Measurements from ENCODE around the gene IL4.

DNA sequence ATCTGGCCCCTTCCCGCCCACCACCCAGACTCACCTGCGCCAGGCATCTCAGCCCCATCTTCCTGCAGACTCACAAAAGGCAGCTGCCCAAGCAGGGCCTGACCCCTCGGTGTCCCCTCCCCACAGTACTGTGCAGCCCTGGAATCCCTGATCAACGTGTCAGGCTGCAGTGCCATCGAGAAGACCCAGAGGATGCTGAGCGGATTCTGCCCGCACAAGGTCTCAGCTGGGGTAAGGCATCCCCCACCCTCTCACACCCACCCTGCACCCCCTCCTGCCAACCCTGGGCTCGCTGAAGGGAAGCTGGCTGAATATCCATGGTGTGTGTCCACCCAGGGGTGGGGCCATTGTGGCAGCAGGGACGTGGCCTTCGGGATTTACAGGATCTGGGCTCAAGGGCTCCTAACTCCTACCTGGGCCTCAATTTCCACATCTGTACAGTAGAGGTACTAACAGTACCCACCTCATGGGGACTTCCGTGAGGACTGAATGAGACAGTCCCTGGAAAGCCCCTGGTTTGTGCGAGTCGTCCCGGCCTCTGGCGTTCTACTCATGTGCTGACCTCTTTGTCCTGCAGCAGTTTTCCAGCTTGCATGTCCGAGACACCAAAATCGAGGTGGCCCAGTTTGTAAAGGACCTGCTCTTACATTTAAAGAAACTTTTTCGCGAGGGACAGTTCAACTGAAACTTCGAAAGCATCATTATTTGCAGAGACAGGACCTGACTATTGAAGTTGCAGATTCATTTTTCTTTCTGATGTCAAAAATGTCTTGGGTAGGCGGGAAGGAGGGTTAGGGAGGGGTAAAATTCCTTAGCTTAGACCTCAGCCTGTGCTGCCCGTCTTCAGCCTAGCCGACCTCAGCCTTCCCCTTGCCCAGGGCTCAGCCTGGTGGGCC lies 13.9 kb upstream of the IL4 start:
- TF ChIP-seq, protein P1, sequence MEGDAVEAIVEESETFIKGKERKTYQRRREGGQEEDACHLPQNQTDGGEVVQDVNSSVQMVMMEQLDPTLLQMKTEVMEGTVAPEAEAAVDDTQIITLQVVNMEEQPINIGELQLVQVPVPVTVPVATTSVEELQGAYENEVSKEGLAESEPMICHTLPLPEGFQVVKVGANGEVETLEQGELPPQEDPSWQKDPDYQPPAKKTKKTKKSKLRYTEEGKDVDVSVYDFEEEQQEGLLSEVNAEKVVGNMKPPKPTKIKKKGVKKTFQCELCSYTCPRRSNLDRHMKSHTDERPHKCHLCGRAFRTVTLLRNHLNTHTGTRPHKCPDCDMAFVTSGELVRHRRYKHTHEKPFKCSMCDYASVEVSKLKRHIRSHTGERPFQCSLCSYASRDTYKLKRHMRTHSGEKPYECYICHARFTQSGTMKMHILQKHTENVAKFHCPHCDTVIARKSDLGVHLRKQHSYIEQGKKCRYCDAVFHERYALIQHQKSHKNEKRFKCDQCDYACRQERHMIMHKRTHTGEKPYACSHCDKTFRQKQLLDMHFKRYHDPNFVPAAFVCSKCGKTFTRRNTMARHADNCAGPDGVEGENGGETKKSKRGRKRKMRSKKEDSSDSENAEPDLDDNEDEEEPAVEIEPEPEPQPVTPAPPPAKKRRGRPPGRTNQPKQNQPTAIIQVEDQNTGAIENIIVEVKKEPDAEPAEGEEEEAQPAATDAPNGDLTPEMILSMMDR (IDR thresholded peaks at IDR 0.05), result no peak
- no peak for TF ChIP-seq NFE2L1 (CRISPR knock-in tag; IDR thresholded peaks at IDR 0.05)
- TF ChIP-seq, protein P2, sequence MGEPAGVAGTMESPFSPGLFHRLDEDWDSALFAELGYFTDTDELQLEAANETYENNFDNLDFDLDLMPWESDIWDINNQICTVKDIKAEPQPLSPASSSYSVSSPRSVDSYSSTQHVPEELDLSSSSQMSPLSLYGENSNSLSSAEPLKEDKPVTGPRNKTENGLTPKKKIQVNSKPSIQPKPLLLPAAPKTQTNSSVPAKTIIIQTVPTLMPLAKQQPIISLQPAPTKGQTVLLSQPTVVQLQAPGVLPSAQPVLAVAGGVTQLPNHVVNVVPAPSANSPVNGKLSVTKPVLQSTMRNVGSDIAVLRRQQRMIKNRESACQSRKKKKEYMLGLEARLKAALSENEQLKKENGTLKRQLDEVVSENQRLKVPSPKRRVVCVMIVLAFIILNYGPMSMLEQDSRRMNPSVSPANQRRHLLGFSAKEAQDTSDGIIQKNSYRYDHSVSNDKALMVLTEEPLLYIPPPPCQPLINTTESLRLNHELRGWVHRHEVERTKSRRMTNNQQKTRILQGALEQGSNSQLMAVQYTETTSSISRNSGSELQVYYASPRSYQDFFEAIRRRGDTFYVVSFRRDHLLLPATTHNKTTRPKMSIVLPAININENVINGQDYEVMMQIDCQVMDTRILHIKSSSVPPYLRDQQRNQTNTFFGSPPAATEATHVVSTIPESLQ (CRISPR knock-in tag; IDR thresholded peaks at IDR 0.05), result no peak
- TF ChIP-seq, protein P3, sequence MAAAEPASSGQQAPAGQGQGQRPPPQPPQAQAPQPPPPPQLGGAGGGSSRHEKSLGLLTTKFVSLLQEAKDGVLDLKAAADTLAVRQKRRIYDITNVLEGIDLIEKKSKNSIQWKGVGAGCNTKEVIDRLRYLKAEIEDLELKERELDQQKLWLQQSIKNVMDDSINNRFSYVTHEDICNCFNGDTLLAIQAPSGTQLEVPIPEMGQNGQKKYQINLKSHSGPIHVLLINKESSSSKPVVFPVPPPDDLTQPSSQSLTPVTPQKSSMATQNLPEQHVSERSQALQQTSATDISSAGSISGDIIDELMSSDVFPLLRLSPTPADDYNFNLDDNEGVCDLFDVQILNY (CRISPR knock-in tag; IDR thresholded peaks at IDR 0.05), result no peak
- no peak for TF ChIP-seq FOXJ3 (CRISPR knock-in tag; IDR thresholded peaks at IDR 0.05; ENCODE audit: borderline replicate concordance)

All from WTC11 (cell line).